HCT116 (cell line): ENCODE data around the gene DOC2A.

ENCODE experiments used
- CTCF ChIP-seq, 3 experiments: fragments of 200-600 bp in 1 of 3; sonication (generic) in 1 of 3; IDR thresholded peaks in 2 of 3; conservative IDR thresholded peaks in 1 of 3; 2 replicates each; pipeline ENCODE4 v1.5.1; 2012 to 2017; ENCODE audit warnings: low read depth in 2 of 3, low read length in 2 of 3, antibody characterized with exemption in 1 of 3, borderline replicate concordance in 1 of 3, control low read depth in 1 of 3, mild to moderate bottlenecking in 1 of 3, mixed read lengths in 1 of 3, mixed run types in 1 of 3, moderate library complexity in 1 of 3; ENCODE audit not compliant: insufficient read depth in 1 of 3
- POLR2A ChIP-seq: IDR thresholded peaks from 2 replicates; pipeline ENCODE4 v1.7.0; 2011; ENCODE audit warnings: borderline replicate concordance; ENCODE audit not compliant: insufficient read depth, insufficient read length; ENCODE audit errors: extremely low read depth

GRCh38 chr16:29987371-29988085 is 23.3 kb downstream of the DOC2A start:
- TF ChIP-seq CTCF (IDR thresholded peaks at IDR 0.05 in 2 of 3, conservative IDR thresholded peaks at IDR 0.05 in 1 of 3; ENCODE audit: borderline replicate concordance in 1 of 3, insufficient read depth in 1 of 3, low read depth in 2 of 3, low read length in 2 of 3) (no peak), POLR2A (no peak)
